SK-N-SH (cell line): Measurements from ENCODE around the gene TEX30. TPM values are rescaled to one million over a fixed set of nuclear protein-coding genes. Genes with fewer than 3 reads are reported as not detected.

Source experiments
- CTCF ChIA-PET: fragments of 300-600, 350-600 bp; formaldehyde crosslinking; extraction: SDS; loops from one replicate; lab custom pipeline; 2021; lab: Yijun Ruan, JAX
- POLR2A ChIA-PET: fragments of 350-600 bp; sonication (Branson Sonifier 250); formaldehyde crosslinking; extraction: SDS; loops from one replicate; lab custom pipeline; 2020; ENCODE audit warnings: antibody characterized with exemption, inconsistent platforms; lab: Yijun Ruan, JAX
- DNase-seq: peaks from one replicate; pipeline ENCODE4 v3.0.0; 2012
- H2AFZ ChIP-seq: fragments of 200-600 bp; sonication (generic); 2 replicates; pipeline ENCODE4 v1.8.1; 2016; ENCODE audit warnings: antibody characterized with exemption, mild to moderate bottlenecking, low read depth
- H3F3A ChIP-seq: fragments of 200-600 bp; sonication (generic); replicated peaks from 2 replicates; pipeline ENCODE3; 2016; ENCODE audit warnings: antibody characterized with exemption, mild to moderate bottlenecking; ENCODE audit not compliant: insufficient read depth
- H3K27ac ChIP-seq, 2 experiments: fragments of 200-500 bp in 1 of 2; fragments of 200-600 bp in 1 of 2; sonication (Bioruptor generic) in 1 of 2; sonication (generic), shearing (Covaris generic) in 1 of 2; 2 replicates each; pipeline versions ENCODE4 v1.5.1 to v1.6.1; 2014 to 2016; ENCODE audit warnings: low read depth in 2 of 2, inconsistent platforms in 1 of 2, low read length in 1 of 2, mild to moderate bottlenecking in 1 of 2, mixed read lengths in 1 of 2
- H3K27me3 ChIP-seq: fragments of 200-600 bp; sonication (generic), shearing (Covaris generic); 2 replicates; pipeline ENCODE4 v1.6.1; 2016; ENCODE audit warnings: mixed run types; ENCODE audit not compliant: insufficient read depth
- H3K36me3 ChIP-seq, 2 experiments: fragments of 200-500 bp in 1 of 2; fragments of 200-600 bp in 1 of 2; sonication (Bioruptor generic) in 1 of 2; sonication (generic) in 1 of 2; replicated peaks in 1 of 2; 2 replicates each; pipeline versions ENCODE3 to v1.5.1; 2014 to 2016; ENCODE audit warnings: low read length in 1 of 2, mild to moderate bottlenecking in 1 of 2; ENCODE audit not compliant: insufficient read depth in 2 of 2, control insufficient read depth in 1 of 2
- H3K4me1 ChIP-seq, 2 experiments: fragments of 200-500 bp in 1 of 2; fragments of 200-600 bp in 1 of 2; sonication (Bioruptor generic) in 1 of 2; sonication (generic), shearing (Covaris generic) in 1 of 2; 2 replicates each; pipeline versions ENCODE4 v1.5.1 to v1.6.1; 2014 to 2016; ENCODE audit warnings: low read depth in 1 of 2, low read length in 1 of 2, mixed run types in 1 of 2; ENCODE audit not compliant: insufficient read depth in 2 of 2, control insufficient read depth in 1 of 2
- H3K4me2 ChIP-seq: fragments of 200-600 bp; sonication (generic), shearing (Covaris generic); 2 replicates; pipeline ENCODE4 v1.6.1; 2017; ENCODE audit warnings: mixed run types
- H3K4me3 ChIP-seq, 2 experiments: fragments of 200-500 bp in 1 of 2; fragments of 200-600 bp in 1 of 2; sonication (Bioruptor generic) in 1 of 2; sonication (generic), shearing (Covaris generic) in 1 of 2; 2 replicates each; pipeline versions ENCODE4 v1.5.1 to v1.8.1; 2014 to 2016; ENCODE audit warnings: low read depth in 2 of 2, inconsistent platforms in 1 of 2, low read length in 1 of 2, mild to moderate bottlenecking in 1 of 2, mixed read lengths in 1 of 2, moderate library complexity in 1 of 2
- H3K79me2 ChIP-seq: fragments of 200-600 bp; sonication (generic); 2 replicates; pipeline ENCODE4 v1.8.1; 2017; ENCODE audit warnings: mild to moderate bottlenecking; ENCODE audit not compliant: insufficient read depth
- H3K9ac ChIP-seq: fragments of 200-600 bp; sonication (generic); 2 replicates; pipeline ENCODE4 v1.6.1; 2017; ENCODE audit warnings: mixed run types
- H3K9me2 ChIP-seq: fragments of 200-600 bp; sonication (generic); 2 replicates; pipeline ENCODE4 v1.6.1; 2017; ENCODE audit warnings: mixed run types
- H3K9me3 ChIP-seq: fragments of 200-600 bp; sonication (generic); 2 replicates; pipeline ENCODE4 v1.6.1; 2017; ENCODE audit warnings: mixed run types, mild to moderate bottlenecking, moderate library complexity
- H4K20me1 ChIP-seq: fragments of 200-600 bp; sonication (generic); 2 replicates; pipeline ENCODE4 v1.6.1; 2017; ENCODE audit warnings: mild to moderate bottlenecking, mixed run types; ENCODE audit not compliant: insufficient read depth
- ELF1 ChIP-seq: IDR thresholded peaks from 2 replicates; pipeline ENCODE4 v1.4.0; 2012
- GABPA ChIP-seq: IDR thresholded peaks from 2 replicates; pipeline ENCODE4 v1.4.0; 2012; ENCODE audit warnings: low read depth, mild to moderate bottlenecking
- NFIC ChIP-seq: IDR thresholded peaks from 2 replicates; pipeline ENCODE4 v1.4.0; 2012; ENCODE audit warnings: borderline replicate concordance
- NRF1 ChIP-seq: IDR thresholded peaks from 2 replicates; pipeline ENCODE4 v1.6.1; 2012; ENCODE audit warnings: low read depth, mild to moderate bottlenecking, low read length
- PBX3 ChIP-seq: IDR thresholded peaks from 2 replicates; pipeline ENCODE4; 2012
- RAD21 ChIP-seq: IDR thresholded peaks from 2 replicates; pipeline ENCODE4 v1.6.1; 2012; ENCODE audit warnings: mild to moderate bottlenecking, low read length
- SMC3 ChIP-seq: IDR thresholded peaks from 2 replicates; pipeline ENCODE4 v1.6.1; 2012; ENCODE audit warnings: low read depth, low read length, improper control_type of control experiment
- TEAD4 ChIP-seq: IDR thresholded peaks from 2 replicates; pipeline ENCODE4 v1.4.0; 2012; ENCODE audit warnings: mild to moderate bottlenecking, borderline replicate concordance; ENCODE audit not compliant: insufficient read depth
- USF1 ChIP-seq: IDR thresholded peaks from 2 replicates; pipeline ENCODE4 v1.4.0; 2012; ENCODE audit warnings: low read depth, borderline replicate concordance
- YY1 ChIP-seq: IDR thresholded peaks from 2 replicates; pipeline ENCODE4 v1.4.0; 2012; ENCODE audit warnings: low read depth, mild to moderate bottlenecking
- WGBS: methylation state at CpG from one replicate; pipeline ENCODE4 v1.1.6; 2017; ENCODE audit warnings: low lambda C conversion rate; 5-methylcytosine and 5-hydroxymethylcytosine counted together
- polyA plus RNA-seq, 3 experiments: library from polyadenylated mRNA; depleted of rRNA; stranded (reverse); fragments of >200 nt; gene quantifications; 2 replicates each; pipeline ENCODE4 v1.2.3, GENCODE V29; 2012

TEX30 gene
- polyA plus RNA-seq, 1 of the 3 experiments (the other 2 are of a cell fraction): 7.2 TPM

GRCh38 chr13:102774591-102775520 lies 1.3 kb upstream of the TEX30 start:
- ChIA-PET CTCF (interaction anchor here (0.7 to 2.0 kb wide), 6 partner anchors 20 to 96 kb away, joined by 3 to 6 read pairs (median 4); partner anchors contain the start of gene ERCC5), POLR2A (interaction anchor here (2.0 kb wide), 1 partner anchor 25 kb away, joined by 7 read pairs; no protein-coding TSS in a partner anchor)
- TF ChIP-seq NFIC (no peak), PBX3 (no peak), TEAD4 (no peak)
- H3K27me3 ChIP-seq: no peaks in the 10 kb centered on the region
- H3K4me2 ChIP-seq: no peak overlapping the region
- H2AFZ ChIP-seq: peak overlapping the region; percentile 94; the same call in 1 of the 2 replicates
- peaks cover 13% of the 10 kb centered on the region; the same call in 1 of the 2 replicates for H3K79me2 ChIP-seq
- no peaks in the 10 kb centered on the region for H3K9me2 ChIP-seq
- H3F3A ChIP-seq: peaks cover 5% of the 10 kb centered on the region
- peaks cover 0 to 11% of the 10 kb centered on the region in 2 experiments; a peak in 2 of 4 replicates for H3K4me1 ChIP-seq
- no peak overlapping the region for H3K27ac ChIP-seq
- H4K20me1 ChIP-seq: no peaks in the 10 kb centered on the region
- no peaks in the 10 kb centered on the region for H3K9me3 ChIP-seq
- no peaks in the 10 kb centered on the region for H3K36me3 ChIP-seq
- no peak overlapping the region for H3K9ac ChIP-seq
- DNase-seq: no peak
- no peak overlapping the region for H3K4me3 ChIP-seq
- 94% methylated on average over 14 of the region's 14 CpGs for WGBS

- H3K9ac ChIP-seq: peak overlapping the region; percentile 77
- H3F3A ChIP-seq: peaks cover 5% of the 10 kb centered on the region
- no peaks in the 10 kb centered on the region for H4K20me1 ChIP-seq
- no peak for DNase-seq
- no peaks in the 10 kb centered on the region for H3K9me2 ChIP-seq
- H3K27me3 ChIP-seq: no peaks in the 10 kb centered on the region
- peak overlapping the region; percentile 89 for H3K4me2 ChIP-seq
- peak overlapping the region; percentile 77 to 88; a peak in 3 of 4 replicates for H3K27ac ChIP-seq
- WGBS: 89% methylated on average over 23 of the region's 27 CpGs
- H3K4me3 ChIP-seq: peak overlapping the region; percentile 80 to 91
- POLR2A ChIA-PET: interaction anchor here (1.2 to 2.0 kb wide), 2 partner anchors 21 to 26 kb away, joined by 3 to 7 read pairs; no protein-coding TSS in a partner anchor
- H3K36me3 ChIP-seq: no peaks in the 10 kb centered on the region
- H3K4me1 ChIP-seq: peaks cover 0 to 11% of the 10 kb centered on the region in 2 experiments; a peak in 2 of 4 replicates
- no peak for TF ChIP-seq NRF1
- no peak for TF ChIP-seq RAD21
- TF ChIP-seq ELF1: no peak
- no peak for TF ChIP-seq YY1
- TF ChIP-seq GABPA: no peak
- no peak for TF ChIP-seq USF1
- no peak for TF ChIP-seq SMC3
- peaks cover 20% of the 10 kb centered on the region; the same call in 1 of the 2 replicates for H3K79me2 ChIP-seq
- H3K9me3 ChIP-seq: no peaks in the 10 kb centered on the region
- H2AFZ ChIP-seq: peak overlapping the region; percentile 94
- CTCF ChIA-PET: interaction anchor here (0.7 to 2.0 kb wide), 5 partner anchors 25 to 97 kb away, joined by 3 to 6 read pairs (median 3); partner anchors contain the start of gene ERCC5
These were observed 605 bp upstream of the TEX30 start for GRCh38 chr13:102774214-102774568.
